HG03342 (cell line): ENCODE results near the gene SCUBE3.

ENCODE experiments used
- ATAC-seq: cut with Tn5 transposase; IDR thresholded peaks from one replicate; pipeline ENCODE4 v1.9.1; 2021; ENCODE audit warnings: mild to moderate bottlenecking, moderate library complexity; ENCODE audit not compliant: unreplicated experiment

The SCUBE3 gene

DNA sequence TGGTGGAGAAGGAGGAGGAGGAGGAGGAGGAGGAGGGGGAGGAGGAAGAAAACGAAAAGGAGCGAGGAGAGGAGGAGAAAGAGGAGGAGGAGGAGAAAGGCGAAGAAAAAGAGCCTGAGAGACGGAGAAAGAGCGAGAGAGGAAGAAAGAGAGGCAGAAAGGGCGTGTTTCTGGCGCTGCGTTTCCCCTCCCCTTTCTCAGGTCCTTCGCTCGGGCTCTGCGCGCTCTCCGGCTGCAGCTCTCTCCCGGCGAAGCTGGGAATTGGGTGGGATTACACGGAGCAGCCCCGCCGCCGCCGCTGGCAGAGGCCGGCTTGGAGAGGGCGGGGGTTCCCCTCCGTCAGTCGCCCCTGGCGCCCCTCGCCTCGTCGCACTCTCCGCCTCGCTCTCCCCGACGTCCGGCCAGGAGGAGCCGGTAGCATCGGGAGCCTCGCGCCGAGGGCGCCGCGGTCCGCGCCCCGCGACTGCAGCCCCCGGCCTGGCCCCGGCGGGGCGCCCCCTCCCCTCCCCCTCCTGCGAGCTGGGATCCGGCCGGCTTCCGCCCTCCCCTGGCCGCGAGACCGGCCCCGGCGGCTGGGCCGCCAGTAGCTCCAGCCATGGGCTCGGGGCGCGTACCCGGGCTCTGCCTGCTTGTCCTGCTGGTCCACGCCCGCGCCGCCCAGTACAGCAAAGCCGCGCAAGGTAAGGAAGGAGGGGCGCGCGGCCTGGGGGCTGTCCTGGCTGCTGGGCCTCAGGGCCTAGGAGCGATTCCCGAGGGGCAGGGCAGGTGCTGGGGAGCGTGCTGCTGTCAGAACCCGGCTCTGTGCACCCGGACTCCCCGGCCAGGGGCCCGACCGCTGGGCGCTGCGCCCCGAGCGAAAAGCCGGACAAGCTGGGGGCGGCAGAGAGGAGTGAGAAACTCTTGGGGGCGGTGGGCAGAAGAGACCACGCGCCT lies at the start of gene SCUBE3:
Gene SCUBE3 (plus strand): TSS at position 133 of the 933 bp plus-strand sequence. CDS start 463 bp downstream, at position 596.
- ATAC-seq: no peak

DNA sequence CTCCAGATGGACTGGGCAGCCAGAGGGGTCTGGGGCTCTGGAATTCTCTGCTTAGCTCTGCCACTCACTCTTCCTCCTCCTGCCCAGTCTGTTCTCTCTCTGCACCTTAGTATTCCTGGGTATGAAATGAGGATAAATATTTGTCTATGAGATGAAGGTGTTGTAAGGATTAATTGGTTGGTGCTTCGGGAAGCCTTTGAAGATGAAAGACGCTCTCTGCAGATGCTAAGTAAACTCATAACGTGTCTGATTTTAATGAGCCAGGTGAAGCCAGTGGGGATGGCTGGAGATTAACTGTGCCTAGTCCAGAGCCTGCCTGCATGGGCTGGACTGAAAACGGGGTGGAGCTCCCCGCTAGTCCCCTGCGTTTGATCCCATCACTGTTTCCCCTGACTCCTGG lies 49.5 kb upstream of the SCUBE3 start:
- no peak for ATAC-seq

- no peak for ATAC-seq
Measured at GRCh38 chr6:35164868-35165267, 48.9 kb upstream of the SCUBE3 start.

DNA sequence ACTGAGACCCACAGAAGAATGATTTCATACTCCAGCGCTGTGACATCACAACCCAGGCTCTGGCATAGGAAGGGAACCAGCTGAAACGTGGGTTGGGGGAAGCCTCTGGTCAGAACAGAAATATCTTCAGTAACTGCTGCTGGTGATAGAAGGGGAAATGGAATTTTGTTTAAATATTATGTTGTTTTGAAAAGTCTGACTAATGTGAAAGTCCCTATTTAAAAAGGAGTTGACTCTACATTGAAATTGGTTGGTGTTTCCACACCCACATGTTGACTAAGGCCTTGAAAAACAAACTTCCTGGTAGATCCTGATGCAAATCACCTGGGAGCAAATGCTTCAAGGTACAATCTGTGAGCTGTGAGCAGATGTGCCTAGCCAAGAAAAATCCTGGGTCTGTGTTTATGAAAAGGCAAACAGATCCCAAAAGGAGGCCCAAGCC lies 48.1 kb upstream of the SCUBE3 start:
- ATAC-seq: no peak

- no peak for ATAC-seq
Measured at GRCh38 chr6:35166116-35166515, 47.6 kb upstream of the SCUBE3 start.

GRCh38 chr6:35166520-35166919 lies 47.2 kb upstream of the SCUBE3 start:
- no peak for ATAC-seq

DNA sequence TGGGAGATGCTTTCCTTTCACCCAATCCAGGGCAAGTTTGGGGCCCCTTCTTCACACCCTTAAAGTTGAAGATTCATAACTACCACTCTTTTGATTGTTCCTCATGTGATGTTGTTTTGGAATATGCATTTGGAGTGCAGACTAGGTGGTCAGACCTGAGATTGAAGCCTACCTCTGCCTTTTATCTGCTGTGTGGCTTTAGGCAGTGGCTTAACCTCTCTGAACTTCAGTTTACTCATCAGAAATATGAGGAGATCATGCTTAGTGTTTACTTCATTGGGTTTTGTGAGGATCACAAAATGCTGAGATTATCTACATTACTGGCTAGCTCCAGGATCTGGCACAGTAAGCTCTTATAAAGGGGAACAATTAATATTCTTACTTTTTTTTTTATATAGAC lies 46.3 kb upstream of the SCUBE3 start:
- ATAC-seq: no peak

DNA sequence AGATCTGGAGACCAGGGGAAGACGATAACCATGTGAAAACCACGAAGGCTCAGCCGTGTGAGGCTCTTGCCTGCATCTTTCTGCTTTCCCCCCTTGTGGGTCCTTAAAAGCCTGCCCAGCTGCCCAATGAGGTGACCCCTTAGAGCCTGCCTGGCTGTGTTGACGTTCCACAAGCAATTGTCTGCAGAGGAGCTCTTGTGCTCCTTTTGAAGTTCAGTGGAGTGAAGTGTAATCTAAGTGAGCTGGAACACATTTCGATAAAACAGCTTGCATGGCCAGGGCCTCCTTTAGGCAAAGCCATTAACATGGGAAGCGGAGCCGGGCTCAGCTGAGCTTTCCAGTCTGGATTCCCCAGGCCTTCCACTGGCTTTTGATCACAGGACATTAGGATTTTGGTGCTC lies 45.3 kb upstream of the SCUBE3 start:
- no peak for ATAC-seq

- ATAC-seq: no peak
Measured at GRCh38 chr6:35170166-35170565, 43.6 kb upstream of the SCUBE3 start.

DNA sequence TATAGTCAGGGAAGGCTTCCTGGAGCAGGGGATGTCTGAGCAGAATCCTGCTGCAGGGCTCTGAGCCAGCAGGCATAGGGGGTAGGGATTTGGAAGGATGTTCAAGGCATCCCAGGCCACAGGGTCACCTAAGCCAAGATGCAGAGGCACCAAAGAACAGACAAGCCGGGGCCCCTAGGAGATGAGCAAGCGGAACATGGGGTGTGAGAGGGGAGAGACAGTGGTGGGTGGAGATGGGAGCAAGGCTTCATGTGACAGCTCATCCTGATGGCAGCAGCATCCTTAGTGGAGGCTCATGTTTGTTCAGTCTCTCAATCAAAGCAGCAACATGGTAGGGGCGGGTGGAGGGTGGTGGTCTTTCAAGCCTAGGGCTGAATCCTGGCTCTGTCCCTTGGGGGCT lies 42.9 kb upstream of the SCUBE3 start:
- no peak for ATAC-seq

DNA sequence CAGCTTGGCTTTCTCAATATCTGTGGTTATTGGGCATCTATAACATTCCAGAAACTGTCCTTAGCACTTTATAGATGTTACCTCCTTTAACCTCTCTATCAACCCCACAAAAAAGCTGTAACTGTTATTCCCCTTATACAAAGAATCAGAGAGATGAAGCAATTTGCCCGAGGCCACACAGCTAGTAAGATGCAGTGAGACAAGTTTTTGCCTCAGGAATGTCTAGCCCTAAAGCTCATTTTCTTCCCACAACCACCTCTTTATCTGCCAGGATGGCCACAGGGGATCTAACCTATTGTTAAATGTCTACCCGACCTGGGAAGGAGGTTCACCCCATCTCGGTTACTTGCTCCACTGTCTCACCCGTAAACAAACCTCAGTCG lies 40.7 kb upstream of the SCUBE3 start:
- no peak for ATAC-seq

DNA sequence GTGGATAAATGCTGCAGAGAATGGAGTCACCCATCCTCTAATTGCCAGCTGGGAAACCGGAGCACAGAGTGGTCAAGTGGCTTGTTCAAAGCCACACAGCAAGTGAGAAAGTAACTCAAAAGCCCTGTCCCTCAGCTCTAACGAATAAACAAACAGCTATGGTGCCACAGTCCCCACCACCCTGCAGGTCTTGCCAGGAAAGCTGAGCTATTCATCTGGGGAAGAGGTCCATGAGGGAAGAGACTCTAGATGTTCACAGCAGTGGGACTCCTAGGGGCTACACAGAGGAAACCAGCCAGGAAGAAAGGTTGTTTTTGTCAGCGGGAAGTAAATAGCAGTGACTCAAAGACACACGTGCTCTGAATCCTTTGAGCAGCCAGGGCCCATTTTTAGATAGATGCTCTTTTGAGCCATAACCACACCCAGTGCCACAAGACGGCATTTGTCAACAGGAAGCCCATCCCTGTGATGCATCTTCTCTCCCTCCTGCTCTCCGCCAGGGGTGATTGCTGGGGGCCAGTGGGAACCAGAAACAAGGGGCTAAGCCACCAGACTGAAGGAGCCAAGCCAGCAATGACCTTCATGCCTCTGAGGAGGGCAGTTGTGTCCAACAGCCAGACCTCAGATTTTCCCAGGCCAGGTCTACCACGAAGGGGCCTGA lies 40.2 kb upstream of the SCUBE3 start:
- ATAC-seq: no peak

DNA sequence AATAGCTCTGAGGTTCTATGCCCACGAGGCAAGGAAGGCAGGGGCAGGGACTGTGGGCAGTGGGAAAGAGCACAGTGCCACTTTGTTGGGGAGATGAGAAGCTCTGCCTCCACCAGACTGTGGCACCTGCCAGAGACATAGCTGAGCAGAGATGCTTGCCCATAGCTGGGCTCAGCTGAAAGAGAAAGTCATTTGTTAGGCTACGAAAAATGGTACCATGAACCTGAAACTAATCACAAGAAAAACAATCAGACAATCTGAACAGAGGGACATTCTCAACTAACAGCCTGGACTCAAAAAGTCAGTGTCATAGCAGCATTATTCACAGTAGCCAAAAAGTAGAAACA lies 39.7 kb upstream of the SCUBE3 start:
- ATAC-seq: no peak

GRCh38 chr6:35174501-35174900 lies 39.3 kb upstream of the SCUBE3 start:
- no peak for ATAC-seq

DNA sequence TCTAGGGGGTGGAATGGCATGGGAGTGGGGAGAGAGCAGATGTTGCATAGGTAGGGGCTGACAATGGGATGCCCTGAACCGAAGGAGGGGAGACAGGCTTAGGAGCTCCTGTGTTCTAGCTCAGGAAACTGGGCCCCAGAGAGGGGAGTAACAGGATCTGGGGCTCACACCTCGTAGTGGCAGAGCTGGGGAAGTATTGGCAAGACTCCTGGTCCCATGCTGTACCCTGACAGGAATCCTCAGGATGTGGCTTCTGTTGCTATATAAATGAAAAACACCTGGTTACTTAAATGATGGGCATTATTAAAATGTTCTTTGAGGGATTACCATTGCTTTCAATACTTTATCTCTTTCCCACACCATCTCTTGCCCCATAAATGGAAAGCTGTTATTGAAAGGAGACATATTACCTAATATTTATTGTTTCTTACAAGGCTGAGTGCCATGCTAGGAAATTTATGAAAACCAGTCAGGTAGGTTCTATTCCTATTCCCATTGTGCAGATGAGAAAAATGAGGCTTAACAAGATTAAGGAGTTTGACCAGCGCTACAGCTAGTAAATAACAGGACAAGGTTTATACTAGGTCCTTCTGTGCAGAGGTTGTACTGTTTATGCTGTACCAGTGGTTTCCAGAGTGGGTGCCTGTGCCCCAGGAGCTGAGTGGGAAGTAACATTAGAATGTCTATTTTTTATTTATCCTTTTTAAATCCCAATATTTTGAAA lies 37.3 kb upstream of the SCUBE3 start:
- ATAC-seq: no peak

DNA sequence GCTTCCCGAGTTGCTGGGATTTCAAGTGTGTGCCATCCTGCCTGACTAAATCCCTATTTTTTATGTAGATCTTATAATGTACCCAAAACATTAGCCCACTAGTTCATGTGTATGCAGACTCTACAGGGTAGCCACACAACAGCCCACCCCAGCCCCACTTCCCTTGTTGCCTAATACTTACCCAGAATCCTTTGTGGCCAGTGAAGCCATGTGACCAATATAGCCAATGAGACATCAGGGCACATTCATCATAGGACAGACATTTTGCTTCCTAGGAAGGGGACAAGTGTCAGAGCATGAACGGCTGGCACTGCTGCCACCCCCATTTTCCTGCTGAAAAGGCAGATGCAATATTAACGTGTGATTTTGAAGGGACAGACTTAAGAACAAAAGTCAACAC lies 36.6 kb upstream of the SCUBE3 start:
- ATAC-seq: no peak

- ATAC-seq: no peak
Measured at GRCh38 chr6:35177596-35177995, 36.2 kb upstream of the SCUBE3 start.

- ATAC-seq: no peak
Measured at GRCh38 chr6:35178012-35178411, 35.7 kb upstream of the SCUBE3 start.

DNA sequence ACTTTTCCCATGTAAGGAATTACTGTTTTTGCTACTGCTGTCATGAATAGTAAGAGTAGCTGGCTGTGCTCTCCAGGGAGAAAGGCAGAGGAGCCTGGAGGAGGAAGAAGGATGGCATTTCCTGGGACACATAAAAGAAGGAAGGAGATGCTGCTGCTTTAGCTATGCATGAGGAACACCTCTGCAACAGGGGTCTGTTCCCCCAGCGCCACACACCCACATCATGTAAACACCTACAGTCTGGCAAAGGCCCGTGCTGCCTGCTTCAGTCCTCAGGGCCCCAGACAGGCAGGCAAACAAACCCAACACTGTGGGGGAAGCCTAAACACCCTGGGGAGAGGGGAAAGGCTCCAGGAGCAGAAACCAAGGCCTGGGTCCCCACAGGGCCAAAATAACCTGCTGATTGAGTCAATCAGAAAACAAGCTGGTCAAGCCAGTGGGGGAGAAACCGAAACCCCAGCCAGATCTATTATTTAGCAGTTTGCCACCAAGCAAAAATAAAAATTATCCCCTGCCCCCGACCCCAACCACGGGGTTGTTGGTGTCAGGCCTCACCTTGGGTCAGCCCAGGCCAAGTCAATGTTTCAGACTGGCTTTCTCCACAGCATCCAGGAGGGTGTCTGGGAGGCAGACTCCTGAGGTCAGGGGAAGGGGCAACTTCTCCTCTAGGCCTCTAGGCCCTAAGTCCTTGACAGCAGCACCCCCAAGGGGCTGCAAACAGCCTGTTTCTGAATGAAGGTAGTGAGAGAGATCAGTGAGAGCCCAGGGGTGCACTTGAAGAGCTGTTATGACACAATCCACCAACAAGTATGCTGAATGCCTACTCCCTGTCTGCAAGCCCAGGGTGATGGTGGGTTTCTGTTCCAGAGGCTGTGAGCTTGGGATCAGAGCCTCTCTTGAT lies 34.6 kb upstream of the SCUBE3 start:
- peak; percentile 43 for ATAC-seq

DNA sequence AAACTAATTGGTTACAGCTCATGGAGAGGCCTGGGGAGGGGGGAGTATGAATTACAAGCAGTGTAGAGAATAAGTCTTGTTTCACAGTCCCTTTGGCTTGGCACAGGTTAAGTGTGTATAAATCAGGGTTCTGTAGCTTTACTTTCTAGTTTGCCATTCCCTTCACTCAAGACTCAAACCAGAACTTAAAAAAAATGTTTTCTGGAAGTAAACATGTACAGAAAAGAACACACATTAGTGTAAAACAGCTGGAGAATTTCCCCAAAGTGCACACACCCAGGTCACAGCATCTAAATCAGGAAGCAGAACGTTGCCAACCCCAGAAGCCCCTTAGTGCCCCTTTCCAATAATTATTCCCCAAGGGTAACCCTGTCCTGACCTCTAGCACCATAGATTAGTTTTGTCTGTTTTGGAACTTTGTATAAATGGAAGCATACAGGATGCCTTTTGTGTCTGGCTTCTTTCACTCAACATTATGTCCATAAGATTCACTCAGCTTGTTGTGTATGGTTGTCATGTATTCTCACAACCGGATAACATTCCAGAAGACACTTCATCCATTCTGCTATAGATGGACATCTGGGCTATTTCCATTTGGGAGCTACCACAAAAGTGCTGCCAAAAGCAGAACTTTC lies 33.7 kb upstream of the SCUBE3 start:
- no peak for ATAC-seq
